ENCODE results near the gene SUPT5H. TPM values are rescaled to one million over a fixed set of nuclear protein-coding genes. Genes with fewer than 3 reads are reported as not detected.
A peak's percentile ranks its signal among the peaks of the same experiment; 100 is the strongest.

Gene SUPT5H
- total and polyA plus RNA-seq, 9 donors: 51.4 to 163 (median 101) TPM

DNA sequence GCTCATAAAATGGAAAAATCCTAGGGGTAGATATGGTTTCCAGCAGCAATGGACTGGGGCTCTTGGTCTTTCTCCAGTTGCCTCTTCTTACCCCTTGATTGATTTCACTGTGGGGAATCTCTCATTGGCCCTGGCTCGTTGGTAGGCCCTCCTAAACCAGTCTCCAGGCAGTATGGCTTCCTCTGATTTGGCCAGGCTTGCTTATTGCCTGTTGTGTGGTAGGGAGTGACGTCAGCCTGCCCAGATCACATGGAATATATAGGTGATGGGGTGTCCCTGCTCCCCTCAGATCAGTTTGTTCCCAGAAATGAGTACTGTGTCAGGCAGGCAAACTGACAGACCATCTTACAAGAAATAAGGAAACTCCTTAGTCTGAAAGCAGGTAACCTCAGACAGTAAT, 63.9 kb downstream of the SUPT5H start:
- Histone ChIP-seq H3K27me3 (no peaks in the 10 kb centered on the region), H3K9me3 (no peaks in the 10 kb centered on the region), H3K4me3 (no peak overlapping the region), H3K36me3 (no peaks in the 10 kb centered on the region), H3K4me1 (ENCODE audit: insufficient read depth) (peaks cover 9% of the 10 kb centered on the region), H3K27ac (no peak overlapping the region)
- no peak for DNase-seq
- intact Hi-C loops (cut with DNase I): no loop called here
- no peak for TF ChIP-seq POLR2A (IDR thresholded peaks at IDR 0.05)
- TF ChIP-seq EP300 (IDR thresholded peaks at IDR 0.05): no peak
- WGBS, 3 donors: 75 to 78% (median 78%) methylated on average over 2 of the region's 2 CpGs

DNA sequence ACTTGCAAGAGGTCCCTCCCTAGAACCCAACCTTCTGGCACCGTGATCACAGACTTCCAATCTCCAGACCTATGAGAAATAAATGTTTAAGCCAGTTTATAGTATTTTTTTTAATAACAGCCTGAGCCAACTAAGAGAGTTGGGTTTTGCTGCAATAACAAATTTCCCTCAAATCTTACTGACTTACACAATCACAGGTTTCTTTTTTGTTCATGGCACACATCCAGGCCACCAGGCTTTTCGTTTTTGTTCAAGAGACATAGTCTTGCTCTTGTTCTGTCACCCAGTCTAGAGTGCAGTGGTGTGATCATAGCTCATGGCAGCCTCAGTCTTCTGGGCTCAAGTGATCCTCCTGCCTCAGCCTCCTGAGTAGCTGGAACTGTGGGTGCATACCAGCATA, 67.6 kb downstream of the SUPT5H start:
- no peak overlapping the region for H3K4me3 ChIP-seq
- no peak overlapping the region for H3K27ac ChIP-seq
- H3K36me3 ChIP-seq: no peaks in the 10 kb centered on the region
- no peak for TF ChIP-seq POLR2A (IDR thresholded peaks at IDR 0.05)
- TF ChIP-seq EP300 (IDR thresholded peaks at IDR 0.05): no peak
- DNase-seq: no peak
- no peaks in the 10 kb centered on the region for H3K9me3 ChIP-seq
- H3K27me3 ChIP-seq: no peaks in the 10 kb centered on the region
- 46 to 55% (median 49%) methylated on average over 2 of the region's 2 CpGs for WGBS, 3 donors
- intact Hi-C loops (cut with DNase I): no loop called here
- H3K4me1 ChIP-seq (ENCODE audit: insufficient read depth): peaks cover 5% of the 10 kb centered on the region

DNA sequence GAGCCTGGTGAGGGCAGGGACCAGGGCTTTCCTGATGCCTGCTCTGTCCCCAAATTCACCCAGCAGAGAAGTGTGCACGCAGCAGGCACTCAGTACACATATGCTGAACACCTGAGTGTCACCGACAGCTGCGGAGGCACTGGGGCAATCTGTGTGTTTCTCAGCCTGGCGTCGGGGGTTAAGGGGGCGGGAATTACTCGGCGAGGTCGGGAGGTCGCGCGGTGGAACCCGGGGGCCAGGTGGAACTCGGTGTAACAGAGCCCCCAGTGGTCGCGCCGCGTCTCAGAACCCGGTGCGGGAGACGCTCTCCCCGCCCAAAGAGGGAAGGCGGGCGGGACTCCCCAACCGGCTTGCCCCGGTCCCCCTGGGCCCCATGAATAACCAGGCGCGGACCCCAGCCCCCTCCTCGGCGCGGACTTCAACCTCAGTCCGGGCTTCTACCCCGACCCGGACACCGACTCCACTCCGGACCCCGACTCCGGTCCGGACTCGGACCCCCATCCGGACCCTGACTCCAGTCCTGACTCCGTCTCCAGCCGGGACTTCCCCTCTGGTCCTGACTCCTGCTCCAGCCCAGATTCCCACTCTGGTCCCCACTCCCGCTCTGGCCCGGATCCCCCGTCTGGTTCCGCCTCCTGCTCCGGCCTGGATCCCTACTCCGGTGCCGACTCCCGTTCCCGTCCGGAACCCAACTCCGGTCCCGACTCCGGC, 69.6 kb downstream of the SUPT5H start, which contains the start of gene SELENOV:
Gene SELENOV, plus strand, starts transcription at position 300 of the 711 bp plus-strand sequence. Its CDS starts 74 bp downstream, at position 374.
- H3K4me1 ChIP-seq (ENCODE audit: insufficient read depth): peaks cover 5% of the 10 kb centered on the region
- no peaks in the 10 kb centered on the region for H3K9me3 ChIP-seq
- no peak within 1 kb of the TSS for H3K27ac ChIP-seq
- peak within 1 kb of the TSS; percentile 12 for H3K4me3 ChIP-seq
- intact Hi-C loops (cut with DNase I): no loop called here
- no peaks in the 10 kb centered on the region for H3K36me3 ChIP-seq
- peak in 3 of 5 donors; percentile 20 to 47 (median 44) for DNase-seq
- 1% methylated on average over 38 to 56 of the region's 56 CpGs for WGBS, 3 donors
- TF ChIP-seq POLR2A (IDR thresholded peaks at IDR 0.05): no peak
- TF ChIP-seq, protein P1, sequence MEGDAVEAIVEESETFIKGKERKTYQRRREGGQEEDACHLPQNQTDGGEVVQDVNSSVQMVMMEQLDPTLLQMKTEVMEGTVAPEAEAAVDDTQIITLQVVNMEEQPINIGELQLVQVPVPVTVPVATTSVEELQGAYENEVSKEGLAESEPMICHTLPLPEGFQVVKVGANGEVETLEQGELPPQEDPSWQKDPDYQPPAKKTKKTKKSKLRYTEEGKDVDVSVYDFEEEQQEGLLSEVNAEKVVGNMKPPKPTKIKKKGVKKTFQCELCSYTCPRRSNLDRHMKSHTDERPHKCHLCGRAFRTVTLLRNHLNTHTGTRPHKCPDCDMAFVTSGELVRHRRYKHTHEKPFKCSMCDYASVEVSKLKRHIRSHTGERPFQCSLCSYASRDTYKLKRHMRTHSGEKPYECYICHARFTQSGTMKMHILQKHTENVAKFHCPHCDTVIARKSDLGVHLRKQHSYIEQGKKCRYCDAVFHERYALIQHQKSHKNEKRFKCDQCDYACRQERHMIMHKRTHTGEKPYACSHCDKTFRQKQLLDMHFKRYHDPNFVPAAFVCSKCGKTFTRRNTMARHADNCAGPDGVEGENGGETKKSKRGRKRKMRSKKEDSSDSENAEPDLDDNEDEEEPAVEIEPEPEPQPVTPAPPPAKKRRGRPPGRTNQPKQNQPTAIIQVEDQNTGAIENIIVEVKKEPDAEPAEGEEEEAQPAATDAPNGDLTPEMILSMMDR (IDR thresholded peaks at IDR 0.05): no peak
- no peak for TF ChIP-seq EP300 (IDR thresholded peaks at IDR 0.05)
- H3K27me3 ChIP-seq: no peaks in the 10 kb centered on the region

DNA sequence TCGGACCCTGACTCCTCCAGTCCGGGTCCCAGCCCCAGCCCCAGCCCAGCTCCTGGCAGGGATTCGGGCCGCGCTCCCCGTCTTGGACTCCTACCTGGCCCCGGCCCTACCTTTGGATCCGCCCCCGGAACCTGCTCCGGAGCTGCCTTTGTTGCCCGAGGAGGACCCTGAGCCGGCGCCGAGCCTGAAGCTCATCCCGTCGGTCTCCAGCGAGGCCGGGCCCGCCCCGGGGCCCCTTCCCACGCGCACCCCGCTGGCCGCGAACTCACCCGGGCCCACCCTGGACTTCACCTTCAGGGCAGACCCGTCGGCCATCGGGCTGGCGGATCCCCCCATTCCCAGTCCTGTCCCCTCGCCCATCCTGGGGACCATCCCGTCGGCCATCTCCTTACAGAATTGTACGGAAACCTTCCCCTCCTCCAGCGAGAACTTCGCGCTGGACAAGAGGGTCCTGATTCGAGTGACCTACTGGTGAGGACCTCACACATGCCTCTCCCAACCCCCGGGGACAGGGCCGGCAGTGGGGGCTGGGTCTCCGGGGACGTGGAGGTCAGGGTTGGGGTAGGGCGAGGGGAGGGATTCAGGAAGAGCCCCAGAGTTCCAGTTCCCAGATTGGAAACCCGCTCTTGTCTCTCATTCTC, 70.3 kb downstream of the SUPT5H start:
- peak overlapping the region; percentile 12 for H3K4me3 ChIP-seq
- H3K36me3 ChIP-seq: no peaks in the 10 kb centered on the region
- H3K27me3 ChIP-seq: no peaks in the 10 kb centered on the region
- WGBS, 3 donors: 1 to 3% (median 1%) methylated on average over 36 to 44 of the region's 44 CpGs
- DNase-seq: no peak
- TF ChIP-seq, protein P1 (IDR thresholded peaks at IDR 0.05): no peak
- no peak for TF ChIP-seq EP300 (IDR thresholded peaks at IDR 0.05)
- TF ChIP-seq POLR2A (IDR thresholded peaks at IDR 0.05): no peak
- intact Hi-C loops (cut with DNase I): no loop called here
- peaks cover 5% of the 10 kb centered on the region for H3K4me1 ChIP-seq (ENCODE audit: insufficient read depth)
- no peak overlapping the region for H3K27ac ChIP-seq
- H3K9me3 ChIP-seq: no peaks in the 10 kb centered on the region

DNA sequence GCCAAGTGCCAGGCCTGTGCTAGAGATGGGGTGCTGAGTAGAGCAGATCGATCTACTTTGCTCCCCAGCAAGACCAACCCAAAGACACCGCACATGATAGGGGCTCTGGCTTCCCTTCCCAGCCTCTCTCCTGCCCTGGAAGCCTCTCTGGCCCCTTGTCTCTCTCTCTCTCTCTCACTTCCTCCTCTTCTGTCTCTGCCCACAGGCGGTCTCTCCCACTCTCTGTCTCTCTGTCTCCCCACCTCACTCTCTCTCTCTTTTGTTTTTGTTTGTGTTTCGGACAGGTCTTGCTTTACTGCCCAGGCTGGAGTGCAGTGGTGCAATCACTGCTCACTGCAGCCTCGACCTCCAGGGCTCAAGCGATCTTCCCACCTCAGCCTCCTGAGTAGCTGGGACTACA, 70.9 kb downstream of the SUPT5H start:
- intact Hi-C loops (cut with DNase I): no loop called here
- H3K4me3 ChIP-seq: no peak overlapping the region
- DNase-seq: no peak

More for the DNA sequence above, 70.9 kb downstream of the SUPT5H start:
- H3K4me1 ChIP-seq (ENCODE audit: insufficient read depth): peaks cover 5% of the 10 kb centered on the region
- no peaks in the 10 kb centered on the region for H3K36me3 ChIP-seq
- TF ChIP-seq POLR2A (IDR thresholded peaks at IDR 0.05) (no peak), EP300 (IDR thresholded peaks at IDR 0.05) (no peak)
- TF ChIP-seq, protein P1 (IDR thresholded peaks at IDR 0.05): no peak
- H3K9me3 ChIP-seq: no peaks in the 10 kb centered on the region
- H3K27me3 ChIP-seq: no peaks in the 10 kb centered on the region
- no peak overlapping the region for H3K27ac ChIP-seq
- WGBS, 3 donors: 46 to 56% (median 50%) methylated on average over 6 of the region's 6 CpGs

Data from ovary (tissue), 9 donors.